ENCODE data around the gene NTMT1. TPM values are rescaled to one million over a fixed set of nuclear protein-coding genes. Genes with fewer than 3 reads are reported as not detected.

The NTMT1 gene
- total RNA-seq, 1 donor from 2014 or later, result 30.7 TPM

DNA sequence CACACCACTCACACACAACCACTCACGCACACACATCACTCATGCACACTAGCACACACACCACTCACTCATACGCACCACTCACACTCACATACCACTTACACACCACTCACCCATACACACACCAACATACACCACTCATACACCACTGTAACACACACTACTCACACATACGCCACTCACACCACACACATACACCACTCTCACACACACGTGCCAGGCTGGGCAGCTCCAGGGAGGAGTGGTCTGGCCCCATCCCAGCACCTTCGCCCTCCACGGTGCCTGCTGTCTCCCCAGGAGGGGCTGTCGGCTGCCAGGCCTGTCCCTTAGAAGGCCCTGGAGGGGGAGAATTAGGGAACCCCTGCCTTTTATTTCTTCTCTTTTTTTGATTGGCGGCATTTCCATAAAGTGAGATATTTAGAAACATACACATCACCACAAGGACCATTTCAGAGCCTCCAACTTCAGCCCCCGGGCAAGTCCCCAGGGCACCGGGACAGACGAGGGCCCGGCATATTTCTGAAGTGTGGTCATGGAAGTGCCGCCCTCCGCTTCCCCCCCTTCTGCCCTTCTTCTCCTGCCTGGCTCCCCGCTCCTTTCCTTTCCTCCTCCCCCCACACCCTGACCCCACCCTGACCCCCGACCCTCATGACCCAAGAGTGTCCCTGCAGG lies 22.3 kb downstream of the NTMT1 start:
- TF ChIP-seq, protein P1, sequence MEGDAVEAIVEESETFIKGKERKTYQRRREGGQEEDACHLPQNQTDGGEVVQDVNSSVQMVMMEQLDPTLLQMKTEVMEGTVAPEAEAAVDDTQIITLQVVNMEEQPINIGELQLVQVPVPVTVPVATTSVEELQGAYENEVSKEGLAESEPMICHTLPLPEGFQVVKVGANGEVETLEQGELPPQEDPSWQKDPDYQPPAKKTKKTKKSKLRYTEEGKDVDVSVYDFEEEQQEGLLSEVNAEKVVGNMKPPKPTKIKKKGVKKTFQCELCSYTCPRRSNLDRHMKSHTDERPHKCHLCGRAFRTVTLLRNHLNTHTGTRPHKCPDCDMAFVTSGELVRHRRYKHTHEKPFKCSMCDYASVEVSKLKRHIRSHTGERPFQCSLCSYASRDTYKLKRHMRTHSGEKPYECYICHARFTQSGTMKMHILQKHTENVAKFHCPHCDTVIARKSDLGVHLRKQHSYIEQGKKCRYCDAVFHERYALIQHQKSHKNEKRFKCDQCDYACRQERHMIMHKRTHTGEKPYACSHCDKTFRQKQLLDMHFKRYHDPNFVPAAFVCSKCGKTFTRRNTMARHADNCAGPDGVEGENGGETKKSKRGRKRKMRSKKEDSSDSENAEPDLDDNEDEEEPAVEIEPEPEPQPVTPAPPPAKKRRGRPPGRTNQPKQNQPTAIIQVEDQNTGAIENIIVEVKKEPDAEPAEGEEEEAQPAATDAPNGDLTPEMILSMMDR (IDR thresholded peaks at IDR 0.05; ENCODE audit: unreplicated experiment), result no peak
- H3K27me3 Mint-ChIP-seq (ENCODE audit: low read depth), result no peaks in the 10 kb centered on the region
- H3K4me3 Mint-ChIP-seq, result no peak overlapping the region
- H3K36me3 Mint-ChIP-seq, result no peaks in the 10 kb centered on the region
- no peak for DNase-seq (ENCODE audit: low spot score in 2 of 2, unreplicated experiment in 2 of 2)
- peaks cover 6% of the 10 kb centered on the region for H3K9me3 Mint-ChIP-seq
- H3K27ac Mint-ChIP-seq, result peak overlapping the region; percentile 52
- H3K4me1 Mint-ChIP-seq, result peaks cover 22% of the 10 kb centered on the region

DNA sequence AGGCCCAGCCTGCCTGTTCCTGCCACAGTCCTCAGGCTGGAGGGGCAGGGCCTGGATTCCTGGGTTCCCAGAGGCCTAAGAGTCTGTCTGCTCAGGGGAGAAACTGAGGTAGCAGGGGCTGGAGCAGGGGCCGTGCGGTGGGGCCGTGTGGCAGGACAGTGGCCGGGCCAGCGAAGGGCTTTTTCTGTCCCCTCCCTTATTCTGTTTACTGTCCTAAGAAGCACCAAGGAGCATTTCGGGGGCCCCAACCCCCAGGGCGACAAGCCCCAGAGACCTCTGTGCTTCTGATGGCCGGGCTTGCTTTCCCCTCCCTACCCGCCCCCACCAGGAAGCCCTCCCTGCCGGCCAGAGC lies 22.8 kb downstream of the NTMT1 start:
- DNase-seq (ENCODE audit: low spot score in 2 of 2, unreplicated experiment in 2 of 2), result no peak
- H3K9me3 Mint-ChIP-seq, result peaks cover 6% of the 10 kb centered on the region
- no peaks in the 10 kb centered on the region for H3K36me3 Mint-ChIP-seq
- peaks cover 25% of the 10 kb centered on the region for H3K4me1 Mint-ChIP-seq
- no peaks in the 10 kb centered on the region for H3K27me3 Mint-ChIP-seq (ENCODE audit: low read depth)
- TF ChIP-seq, protein P1 (IDR thresholded peaks at IDR 0.05; ENCODE audit: unreplicated experiment), result no peak
- H3K27ac Mint-ChIP-seq, result no peak overlapping the region
- no peak overlapping the region for H3K4me3 Mint-ChIP-seq

DNA sequence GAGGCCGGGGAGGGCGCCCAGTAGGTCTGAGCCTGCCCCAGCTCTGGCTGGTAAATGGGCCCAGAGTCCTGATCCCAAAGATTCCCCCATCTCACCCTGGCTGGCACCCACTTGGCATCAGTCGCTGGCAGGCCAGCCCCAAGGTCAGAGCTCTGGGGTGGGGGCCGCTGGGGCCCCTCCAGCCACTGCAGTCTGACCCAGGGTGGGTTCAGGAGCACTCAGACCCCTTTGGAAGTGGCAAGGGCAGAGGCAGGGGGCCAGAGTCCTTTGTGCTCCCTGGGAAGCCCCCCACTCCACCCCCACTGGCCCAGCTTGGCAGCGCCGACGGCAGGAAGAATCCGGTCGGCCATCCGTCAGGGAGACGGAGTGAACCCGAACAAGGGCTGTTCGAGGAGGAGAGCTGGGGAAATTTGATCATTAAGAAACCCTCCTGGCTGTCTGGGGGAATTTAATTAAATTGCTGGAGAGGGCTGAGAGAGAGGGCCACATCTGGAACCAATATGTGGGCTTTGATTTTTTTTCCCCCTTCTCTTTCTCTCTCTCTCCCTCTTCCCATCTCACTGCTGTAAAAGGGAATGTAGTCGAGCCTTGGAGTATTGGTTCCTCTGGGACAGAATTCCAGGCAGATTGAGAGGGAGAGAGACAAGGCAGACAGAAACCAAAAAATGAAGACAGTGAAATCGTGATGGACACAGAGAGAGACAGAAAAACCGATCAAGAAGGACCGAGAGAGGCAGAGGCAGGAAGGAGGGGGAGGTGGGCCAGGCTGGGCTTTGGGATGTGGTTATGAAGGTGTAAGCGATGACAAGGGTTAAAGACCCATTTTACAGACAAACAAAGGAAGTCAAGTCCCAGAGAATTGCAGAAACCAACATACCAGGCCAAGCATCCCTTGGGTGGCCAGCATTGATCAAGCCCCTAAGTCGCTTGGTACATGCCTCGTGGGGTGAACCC lies 24.0 kb downstream of the NTMT1 start:
- TF ChIP-seq, protein P1 (IDR thresholded peaks at IDR 0.05; ENCODE audit: unreplicated experiment), result no peak
- DNase-seq (ENCODE audit: low spot score in 2 of 2, unreplicated experiment in 2 of 2), result no peak
- peaks cover 6% of the 10 kb centered on the region for H3K9me3 Mint-ChIP-seq
- no peaks in the 10 kb centered on the region for H3K27me3 Mint-ChIP-seq (ENCODE audit: low read depth)
- H3K36me3 Mint-ChIP-seq, result no peaks in the 10 kb centered on the region
- H3K4me1 Mint-ChIP-seq, result peaks cover 36% of the 10 kb centered on the region
- H3K4me3 Mint-ChIP-seq, result no peak overlapping the region
- peak overlapping the region; percentile 95 for H3K27ac Mint-ChIP-seq

DNA sequence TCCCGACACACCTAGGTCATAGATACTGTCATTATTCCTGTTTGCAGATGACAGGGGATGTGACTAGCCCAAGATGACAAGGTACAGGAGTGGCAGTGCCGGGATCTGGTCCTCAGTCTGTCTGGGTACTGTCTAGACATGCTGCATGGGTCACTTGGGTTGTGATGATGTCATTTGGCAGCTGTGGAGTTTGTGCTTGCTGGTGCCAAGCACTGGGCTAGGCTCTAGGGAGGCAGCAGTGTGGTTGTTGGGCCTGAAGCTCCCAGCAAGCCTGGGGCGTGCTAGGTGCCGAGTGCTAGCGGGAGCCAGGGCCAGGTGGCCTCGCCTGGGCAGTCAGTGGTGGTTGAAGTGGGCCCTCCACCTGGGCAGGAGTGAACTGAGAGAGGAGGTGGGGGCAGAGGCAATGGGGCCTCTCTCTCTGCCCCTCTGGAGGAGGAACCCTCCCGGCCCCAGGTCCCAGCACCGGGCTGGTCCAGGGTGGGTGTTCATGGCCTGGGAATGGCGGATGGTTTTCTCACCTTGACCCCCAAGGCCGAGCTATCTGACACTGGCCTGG lies 24.8 kb downstream of the NTMT1 start:
- Mint-ChIP-seq H3K9me3 (peaks cover 6% of the 10 kb centered on the region), H3K27me3 (ENCODE audit: low read depth) (no peaks in the 10 kb centered on the region), H3K4me1 (peaks cover 39% of the 10 kb centered on the region), H3K36me3 (no peaks in the 10 kb centered on the region), H3K27ac (peak overlapping the region; percentile 95), H3K4me3 (no peak overlapping the region)
- DNase-seq (ENCODE audit: low spot score in 2 of 2, unreplicated experiment in 2 of 2), result no peak
- TF ChIP-seq, protein P1 (IDR thresholded peaks at IDR 0.05; ENCODE audit: unreplicated experiment), result no peak

DNA sequence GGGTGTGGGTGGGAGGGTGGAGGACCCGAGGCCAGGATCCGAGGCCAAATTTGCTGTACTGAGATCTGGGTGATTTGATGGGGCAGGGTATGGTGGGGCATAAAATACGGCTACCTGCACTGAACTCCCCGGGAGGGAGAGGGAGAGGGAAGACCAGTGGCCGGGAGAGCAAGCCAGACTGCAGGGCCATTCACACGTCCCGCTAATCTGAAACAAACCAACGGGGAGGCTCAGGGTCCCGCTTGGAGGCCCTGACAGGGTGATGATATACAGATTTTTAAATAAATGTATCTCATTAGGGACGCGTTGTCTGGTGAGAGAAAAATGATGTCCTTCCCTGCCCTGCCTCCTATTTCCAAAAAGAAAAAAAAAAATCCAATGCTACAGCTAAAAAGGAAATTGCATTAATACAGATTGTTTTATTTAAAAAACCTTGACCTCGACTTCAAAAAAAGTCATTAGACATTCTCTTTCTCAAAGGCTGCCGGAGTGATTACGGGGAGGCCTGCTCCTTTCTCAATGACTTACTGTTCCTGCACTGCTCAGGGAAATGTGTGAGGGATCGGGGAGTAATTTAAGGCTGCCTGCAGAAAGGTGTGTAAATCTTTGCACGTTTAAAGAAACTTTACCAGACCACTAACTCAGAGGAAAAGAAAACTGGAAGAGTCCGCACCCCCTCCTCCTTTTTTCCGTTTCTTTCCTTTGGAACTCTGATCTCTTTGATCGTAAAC lies 28.0 kb downstream of the NTMT1 start:
- H3K36me3 Mint-ChIP-seq, result no peaks in the 10 kb centered on the region
- peak overlapping the region; percentile 77 for H3K27ac Mint-ChIP-seq
- H3K9me3 Mint-ChIP-seq, result no peaks in the 10 kb centered on the region
- H3K27me3 Mint-ChIP-seq (ENCODE audit: low read depth), result peaks cover 4% of the 10 kb centered on the region
- TF ChIP-seq, protein P1 (IDR thresholded peaks at IDR 0.05; ENCODE audit: unreplicated experiment), result no peak
- peaks cover 33% of the 10 kb centered on the region for H3K4me1 Mint-ChIP-seq
- H3K4me3 Mint-ChIP-seq, result no peak overlapping the region
- no peak for DNase-seq (ENCODE audit: low spot score in 2 of 2, unreplicated experiment in 2 of 2)

Data from mesothelial cell of epicardium (in vitro differentiated cells).